ENCODE data around the gene CELA2B. TPM values are rescaled to one million over a fixed set of nuclear protein-coding genes. Genes with fewer than 3 reads are reported as not detected.

CELA2B gene
- total RNA-seq, 6 experiments from 2014 or later, result not detected

DNA sequence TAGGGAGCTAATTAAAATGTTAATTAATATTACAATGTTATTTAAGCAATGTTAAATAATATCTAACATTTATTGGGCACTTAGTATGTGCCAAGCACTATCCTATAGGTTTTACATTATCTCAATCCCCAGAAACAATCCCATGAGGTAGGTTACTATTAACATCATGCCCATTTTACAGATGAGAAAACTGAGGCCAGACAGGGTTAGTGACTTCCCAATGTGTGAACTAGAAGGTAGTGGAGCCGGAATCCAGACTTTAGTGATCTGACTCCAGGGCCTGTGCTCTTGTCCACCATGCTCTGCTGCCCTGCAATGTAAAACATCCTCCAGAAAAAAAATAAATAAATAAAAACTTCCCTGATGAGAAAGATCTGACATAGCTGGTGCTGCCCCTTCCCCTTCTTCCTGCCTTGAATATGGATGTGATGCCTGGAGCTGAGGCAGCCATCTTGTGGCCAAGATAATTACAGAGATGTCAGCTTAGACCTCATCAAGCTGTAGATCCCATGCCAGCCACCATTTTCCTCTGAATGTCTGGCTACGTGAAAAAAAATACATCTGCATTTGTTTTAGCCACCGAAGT lies 26.9 kb upstream of the CELA2B start:
- H3K27ac ChIP-seq, result no peak overlapping the region
- 85% methylated on average over 3 of the region's 3 CpGs for WGBS (ENCODE audit: insufficient coverage, low coverage, low lambda C conversion rate, missing lambda C conversion rate)

DNA sequence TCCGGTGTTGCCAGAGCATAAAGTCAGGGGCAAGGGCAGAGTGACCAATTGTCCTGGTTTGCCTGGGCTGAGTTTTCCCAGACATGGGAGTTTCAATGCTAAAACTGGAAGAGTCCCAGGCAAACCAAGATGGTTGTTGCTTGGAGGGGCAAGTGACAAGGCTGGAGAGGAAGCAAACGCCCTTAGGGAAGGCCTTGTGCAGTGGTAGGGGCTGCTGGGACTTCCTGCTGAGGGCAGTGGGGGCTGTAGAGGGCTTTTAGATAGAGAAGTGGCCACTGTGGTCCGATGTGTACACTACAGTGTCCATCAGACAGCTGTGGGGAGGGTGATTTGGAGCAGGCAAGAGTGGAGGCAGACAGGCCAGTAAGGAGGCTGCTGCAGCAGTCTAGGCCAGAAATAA lies 26.3 kb upstream of the CELA2B start:
- H3K4me3 ChIP-seq, result no peak overlapping the region
- H3K27me3 ChIP-seq, result no peaks in the 10 kb centered on the region
- no peaks in the 10 kb centered on the region for H3K4me1 ChIP-seq
- ATAC-seq (no peak), DNase-seq (no peak)
- H3K36me3 ChIP-seq, result no peaks in the 10 kb centered on the region
- H3K27ac ChIP-seq, result no peak overlapping the region
- 66% methylated on average over 3 of the region's 3 CpGs for WGBS (ENCODE audit: insufficient coverage, low coverage, low lambda C conversion rate, missing lambda C conversion rate)
- H3K9me3 ChIP-seq, result no peaks in the 10 kb centered on the region
- no peak for TF ChIP-seq CTCF (IDR thresholded peaks at IDR 0.05)
- no peak for TF ChIP-seq POLR2A (IDR thresholded peaks at IDR 0.05)
- intact Hi-C loops (cut with DNase I), result no loop called here

More for the DNA sequence above, 26.9 kb upstream of the CELA2B start:
- H3K9me3 ChIP-seq, result no peaks in the 10 kb centered on the region
- intact Hi-C loops (cut with DNase I), result no loop called here
- no peaks in the 10 kb centered on the region for H3K36me3 ChIP-seq
- H3K4me3 ChIP-seq, result no peak overlapping the region
- TF ChIP-seq POLR2A (IDR thresholded peaks at IDR 0.05) (no peak), CTCF (IDR thresholded peaks at IDR 0.05) (no peak)
- DNase-seq (no peak), ATAC-seq (no peak)
- no peaks in the 10 kb centered on the region for H3K4me1 ChIP-seq
- H3K27me3 ChIP-seq, result no peaks in the 10 kb centered on the region

DNA sequence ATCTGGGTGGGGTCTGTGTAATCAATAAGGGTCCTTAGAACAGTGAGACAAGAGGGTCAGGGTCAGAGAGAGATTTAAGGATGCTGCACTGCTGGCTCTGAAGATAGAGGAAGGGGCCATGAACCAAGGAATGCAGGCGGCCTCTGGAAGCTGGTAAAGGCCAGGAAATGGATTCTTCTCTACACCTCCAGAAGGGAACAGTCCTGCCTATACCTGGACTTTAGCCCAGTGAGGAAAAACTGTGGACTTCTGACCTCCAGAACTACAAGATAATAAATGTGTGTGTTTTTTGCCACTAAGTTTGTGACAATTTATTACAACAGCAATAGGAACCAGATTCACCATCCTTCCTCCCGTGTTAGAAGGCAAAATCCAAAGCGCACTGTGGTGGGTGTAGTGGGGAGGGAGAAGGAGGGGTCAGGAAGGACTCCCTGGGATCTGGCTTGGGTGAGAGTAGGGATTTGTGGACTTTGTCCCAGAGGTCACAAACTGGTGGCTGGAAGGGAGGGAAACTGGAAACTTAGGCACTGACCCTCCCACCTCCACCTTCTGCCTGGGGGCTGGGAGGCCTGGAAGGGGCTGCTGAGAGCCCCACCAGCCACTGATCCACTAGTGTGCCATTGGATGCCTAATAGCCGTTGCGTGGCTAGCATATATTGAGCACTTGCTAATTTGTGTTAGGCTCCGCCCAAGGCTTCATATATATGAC lies 24.7 kb upstream of the CELA2B start:
- intact Hi-C loops (cut with DNase I), result no loop called here
- no peak overlapping the region for H3K4me3 ChIP-seq
- H3K27ac ChIP-seq, result no peak overlapping the region
- WGBS (ENCODE audit: insufficient coverage, low coverage, low lambda C conversion rate, missing lambda C conversion rate), result 72% methylated on average over 2 of the region's 6 CpGs
- no peak for TF ChIP-seq POLR2A (IDR thresholded peaks at IDR 0.05)
- no peak for TF ChIP-seq CTCF (IDR thresholded peaks at IDR 0.05)
- DNase-seq (no peak), ATAC-seq (no peak)
- no peaks in the 10 kb centered on the region for H3K4me1 ChIP-seq
- H3K27me3 ChIP-seq, result no peaks in the 10 kb centered on the region
- H3K36me3 ChIP-seq, result no peaks in the 10 kb centered on the region
- no peaks in the 10 kb centered on the region for H3K9me3 ChIP-seq

GRCh38 chr1:15452216-15452615 lies 23.7 kb upstream of the CELA2B start:
- no CpG with 5 or more reads among the region's 1 CpG for WGBS (ENCODE audit: insufficient coverage, low coverage, low lambda C conversion rate, missing lambda C conversion rate)
- DNase-seq, result no peak
- no peaks in the 10 kb centered on the region for H3K4me1 ChIP-seq
- no peak for ATAC-seq
- H3K9me3 ChIP-seq, result no peaks in the 10 kb centered on the region
- H3K27ac ChIP-seq, result no peak overlapping the region
- H3K4me3 ChIP-seq, result no peak overlapping the region
- no peak for TF ChIP-seq POLR2A (IDR thresholded peaks at IDR 0.05)
- TF ChIP-seq CTCF (IDR thresholded peaks at IDR 0.05), result no peak
- no peaks in the 10 kb centered on the region for H3K27me3 ChIP-seq
- H3K36me3 ChIP-seq, result no peaks in the 10 kb centered on the region
- intact Hi-C loops (cut with DNase I), result no loop called here

All from right lobe of liver (tissue), 6 donors.